Muscle of arm (tissue), 12 donors: ENCODE results near the gene SPINT2. TPM values are rescaled to one million over a fixed set of nuclear protein-coding genes. Genes with fewer than 3 reads are reported as not detected.
A peak's percentile ranks its signal among the peaks of the same experiment; 100 is the strongest.
"Not testable (repeated sequence)": the region's sequence is repeated elsewhere in the genome, so short reads cannot be mapped to it uniquely, and the experiment has no call there.

Source experiments
- DNase-seq: peaks from one replicate; pipeline ENCODE4 v3.0.0-alpha.2; 2013
- polyA plus RNA-seq, 12 donors: library from polyadenylated mRNA; unstranded; fragments of 120-200 nt; gene quantifications; one replicate each; pipeline ENCODE4 v1.2.1, GENCODE V29; 2013; ENCODE audit not compliant: insufficient read length in 12 of 12

SPINT2 gene
- polyA plus RNA-seq, 12 donors: 2.7 to 80.3 (median 4.9) TPM; not detected in 1

DNA sequence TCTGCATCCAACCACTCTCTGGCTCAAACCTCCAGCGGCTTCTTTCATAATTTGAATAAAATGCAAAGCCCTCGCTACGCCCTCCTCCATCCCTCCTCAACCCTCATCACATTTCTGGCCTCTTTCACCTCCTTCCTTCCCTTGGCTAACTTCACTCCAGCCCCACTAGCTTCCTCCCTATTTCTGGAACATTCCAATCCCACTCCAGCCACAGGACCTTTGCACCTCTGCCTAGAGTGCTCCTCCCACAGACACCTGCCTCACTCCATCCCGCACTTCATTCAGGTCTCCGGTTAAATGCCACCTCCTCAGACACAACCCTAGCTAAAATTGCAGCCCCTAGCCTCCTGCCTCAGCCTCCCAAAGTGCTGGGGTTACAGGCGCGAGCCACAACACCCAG is 32.5 kb upstream of the SPINT2 start:
- no peak for DNase-seq

DNA sequence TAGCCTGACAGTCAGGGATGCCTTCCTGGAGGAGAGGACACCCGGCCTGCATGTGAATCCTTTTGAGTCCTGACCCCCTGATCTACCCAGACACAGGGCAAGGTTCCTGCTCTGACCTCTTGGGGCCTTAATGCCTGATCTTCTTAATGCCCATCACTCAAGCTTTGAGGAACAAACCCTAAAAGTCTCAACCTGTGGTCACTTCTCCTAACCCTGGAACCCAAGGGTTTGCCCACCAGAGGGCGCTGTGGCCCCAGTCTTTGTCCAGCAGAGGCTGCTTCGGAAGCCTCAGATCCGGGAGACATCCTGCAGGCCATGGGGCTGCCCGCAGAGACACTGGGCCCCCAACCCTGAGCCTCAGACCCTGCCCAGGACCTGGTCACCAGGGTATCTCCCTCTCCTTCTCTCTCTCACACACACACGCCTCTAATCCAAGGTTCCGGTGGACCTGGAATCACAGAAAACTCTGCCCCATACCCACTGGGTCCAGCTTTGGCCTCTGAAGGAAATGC is 30.6 kb upstream of the SPINT2 start:
- peak; percentile 78 for DNase-seq

DNA sequence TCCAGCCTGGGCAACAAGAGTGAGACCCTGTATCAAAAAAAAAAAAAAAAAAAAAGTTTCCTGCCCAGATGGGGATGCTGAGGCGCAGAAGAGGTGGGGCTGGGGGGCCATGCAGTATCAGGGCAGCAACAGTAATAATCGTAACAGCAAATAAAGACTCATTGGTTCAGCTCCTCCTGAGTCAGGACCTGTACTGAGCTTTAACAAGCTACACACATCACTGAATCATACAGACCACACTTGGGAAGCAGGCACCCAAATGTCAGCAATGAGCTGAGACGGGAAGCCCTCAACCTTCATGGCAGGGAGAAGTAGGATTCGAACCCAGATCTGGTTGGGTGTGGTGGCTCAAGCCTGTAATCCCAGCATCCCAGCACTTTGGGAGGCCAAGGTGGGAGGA is 29.8 kb upstream of the SPINT2 start:
- DNase-seq: no peak

DNA sequence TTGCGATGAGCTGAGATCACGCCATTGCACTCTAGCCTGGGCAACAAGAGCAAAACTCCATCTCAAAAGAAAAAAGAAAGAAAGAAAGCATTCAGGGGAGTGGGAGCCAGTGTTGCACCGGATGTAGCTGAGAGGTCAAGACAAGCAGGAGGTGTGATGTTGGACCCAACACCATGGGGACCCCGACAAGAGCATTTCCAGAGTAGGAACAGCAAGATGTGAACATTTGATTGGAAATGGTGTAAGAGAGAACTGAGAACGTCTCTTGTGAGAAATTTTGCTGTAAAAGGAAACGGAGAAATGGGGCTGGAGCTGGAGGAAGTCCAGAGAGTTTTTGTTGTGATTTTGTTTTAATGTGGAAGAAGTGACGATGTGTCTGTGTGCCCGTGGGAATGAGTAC is 24.6 kb upstream of the SPINT2 start:
- DNase-seq: no peak

DNA sequence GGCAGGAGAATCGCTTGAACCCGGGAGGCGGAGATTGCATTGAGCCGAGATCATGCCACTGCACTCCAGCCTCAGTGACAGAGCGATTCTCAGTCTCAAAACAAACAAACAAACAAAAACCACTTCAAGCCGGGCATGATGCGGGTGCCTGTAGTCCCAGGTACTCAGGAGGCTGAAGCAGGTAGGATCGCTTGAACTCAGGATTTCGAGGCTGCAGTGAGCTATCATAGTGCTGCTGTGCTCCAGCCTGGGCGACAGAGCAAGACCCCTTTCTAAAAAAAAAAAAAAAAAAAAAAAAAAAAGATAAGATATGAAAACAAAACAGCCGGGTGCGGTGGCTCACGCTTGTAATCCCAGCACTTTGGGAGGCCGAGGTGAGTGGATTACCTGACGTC is 21.1 kb upstream of the SPINT2 start:
- no peak for DNase-seq

DNA sequence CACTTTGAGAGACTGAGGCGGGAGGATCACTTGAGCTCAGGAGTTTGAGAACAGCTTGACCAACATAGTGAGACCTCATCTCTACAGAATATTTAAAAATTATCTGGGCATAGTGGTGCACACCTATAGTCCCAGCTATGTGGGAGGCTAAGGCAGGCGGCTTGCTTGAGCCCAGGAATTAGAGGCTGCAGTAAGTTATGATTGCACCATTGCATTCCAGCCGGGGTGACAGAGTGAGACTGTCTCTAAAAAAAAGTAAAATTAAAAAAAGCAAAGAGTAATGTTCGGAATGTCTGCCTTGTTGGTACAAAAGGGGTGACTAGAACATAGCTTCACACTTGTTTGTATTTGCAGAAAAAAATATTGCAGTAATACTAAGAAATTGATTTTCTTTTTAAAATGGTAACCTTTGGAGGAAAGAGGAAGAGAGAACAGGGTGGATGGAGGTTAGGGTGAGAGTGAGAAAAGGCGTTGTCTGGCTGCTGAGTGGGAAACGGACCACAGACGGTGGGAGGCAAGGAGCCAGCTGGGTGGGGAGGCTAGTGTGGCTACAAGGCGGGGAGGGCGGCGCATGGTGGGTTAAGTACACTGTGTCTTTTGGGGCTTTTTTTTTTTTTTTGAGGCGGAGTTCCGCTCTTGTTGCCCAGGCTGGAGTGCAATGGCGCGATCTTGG is 18.4 kb upstream of the SPINT2 start:
- no peak for DNase-seq

DNA sequence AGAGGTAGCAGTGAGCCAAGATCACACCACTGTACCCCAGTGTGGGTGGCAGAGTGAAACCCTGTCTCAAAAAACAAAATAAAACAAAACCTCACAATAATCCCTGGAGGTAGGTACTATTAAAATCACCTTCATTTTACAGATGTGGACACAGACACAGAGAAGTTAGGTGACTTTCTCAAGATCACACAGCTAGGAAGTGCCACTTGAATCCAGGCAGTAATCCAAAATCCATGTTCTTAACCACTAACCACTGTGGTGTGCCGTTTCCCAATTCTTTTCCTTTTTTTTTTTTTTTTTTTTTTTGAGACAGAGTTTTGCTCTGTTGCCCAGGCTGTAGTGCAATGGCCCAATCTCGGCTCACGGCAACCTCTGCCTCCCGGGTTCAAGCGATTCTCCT is 17.2 kb upstream of the SPINT2 start:
- no peak for DNase-seq

DNA sequence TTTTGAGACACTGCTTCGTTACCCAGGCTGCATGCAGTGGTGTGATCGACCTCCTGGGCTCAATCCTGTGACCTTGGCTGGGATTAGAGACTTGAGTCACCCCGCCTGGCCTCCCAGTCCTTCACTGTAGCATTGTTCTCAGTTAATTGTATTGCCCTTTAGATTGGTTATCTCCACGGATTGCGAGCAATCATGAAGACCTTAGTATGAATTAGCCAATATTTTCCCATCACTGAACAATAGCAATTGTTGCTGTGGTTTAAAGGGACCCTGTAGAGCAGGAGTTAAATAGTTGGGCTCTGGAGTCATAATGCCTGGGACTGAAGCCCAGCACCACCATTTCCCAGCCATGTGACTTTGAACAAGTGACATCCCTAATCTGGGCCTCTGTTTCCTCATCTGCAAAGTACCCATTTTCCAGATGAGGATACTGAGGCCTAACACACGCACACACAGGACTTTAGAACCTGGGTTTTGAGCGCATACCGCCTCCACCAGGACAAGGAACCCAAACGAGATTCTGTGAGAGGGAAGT is 16.6 kb upstream of the SPINT2 start:
- DNase-seq: no peak

DNA sequence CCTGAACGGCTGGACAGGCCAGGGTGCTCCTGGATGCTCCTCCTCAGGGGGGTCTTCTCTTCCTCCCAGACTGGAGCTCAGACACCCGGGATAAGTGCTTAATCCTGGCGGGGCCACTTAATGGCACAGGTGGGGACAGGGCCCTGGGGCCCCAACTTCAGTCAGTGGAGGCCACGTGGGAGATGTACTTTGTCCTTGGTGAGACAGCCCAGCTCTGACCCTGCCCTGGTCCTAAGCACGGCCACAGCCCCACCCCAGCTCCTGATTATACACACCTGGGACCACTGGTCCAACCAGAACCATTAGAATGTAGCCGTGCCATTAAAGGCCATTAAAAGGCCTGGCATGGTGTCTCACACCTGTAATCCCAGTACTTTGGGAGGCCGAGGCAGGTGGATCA is 16.0 kb upstream of the SPINT2 start:
- DNase-seq: no peak

DNA sequence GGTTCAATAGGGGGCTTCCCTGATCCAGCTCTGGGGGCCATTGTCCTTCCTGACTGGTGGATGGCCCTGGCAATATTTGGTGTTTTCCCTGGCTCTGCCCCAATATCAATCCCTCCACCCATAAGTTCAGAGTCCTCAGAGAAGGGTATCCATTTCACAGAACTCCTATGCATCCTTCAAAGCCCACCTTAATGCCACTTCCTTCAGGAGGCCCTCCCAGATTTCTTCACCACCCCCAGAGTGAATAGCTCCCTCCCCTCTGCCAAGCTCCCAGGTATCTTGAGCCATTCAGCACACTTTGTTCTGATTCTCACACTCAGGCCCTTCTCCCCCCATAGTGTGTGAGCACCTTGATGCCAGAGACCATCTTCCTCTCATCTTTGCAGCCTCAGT is 13.9 kb upstream of the SPINT2 start:
- no peak for DNase-seq

DNA sequence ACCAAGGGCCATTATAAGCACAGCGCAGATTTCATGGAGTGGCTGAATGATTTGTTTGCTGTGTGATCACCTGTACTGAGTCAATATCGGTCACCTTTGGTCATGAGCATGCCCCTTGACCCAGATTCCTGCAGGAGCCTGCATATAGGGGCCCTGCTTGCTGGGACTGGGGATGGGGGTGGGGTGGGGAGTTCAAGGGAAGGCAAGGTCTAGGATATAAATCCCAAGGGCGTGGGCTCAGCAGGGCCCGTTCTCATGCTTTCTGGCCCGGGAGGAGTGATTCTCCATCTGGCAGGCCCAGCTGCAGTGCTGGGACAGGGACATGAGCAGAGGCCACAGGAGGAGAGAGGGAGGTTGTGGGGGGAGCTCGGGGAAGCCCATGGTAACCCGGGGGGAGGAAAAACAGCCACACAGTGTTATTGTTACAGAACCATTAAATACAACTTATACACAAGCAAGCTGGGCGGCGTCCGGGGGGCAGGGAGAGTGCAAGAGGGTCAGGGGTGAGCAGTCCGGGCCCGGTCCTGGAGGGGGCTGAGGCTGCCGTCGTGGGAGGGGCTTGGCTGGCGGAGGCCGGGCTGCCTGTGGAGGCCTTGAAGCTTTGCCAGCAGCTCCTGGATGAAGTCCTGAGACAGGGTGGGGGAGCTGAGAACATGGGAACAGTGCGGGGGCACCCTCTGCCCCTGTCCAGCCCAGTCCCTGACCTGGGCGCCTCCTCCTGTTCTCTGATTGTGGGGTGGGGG is 13.4 kb upstream of the SPINT2 start:
- peak; percentile 64 for DNase-seq

DNA sequence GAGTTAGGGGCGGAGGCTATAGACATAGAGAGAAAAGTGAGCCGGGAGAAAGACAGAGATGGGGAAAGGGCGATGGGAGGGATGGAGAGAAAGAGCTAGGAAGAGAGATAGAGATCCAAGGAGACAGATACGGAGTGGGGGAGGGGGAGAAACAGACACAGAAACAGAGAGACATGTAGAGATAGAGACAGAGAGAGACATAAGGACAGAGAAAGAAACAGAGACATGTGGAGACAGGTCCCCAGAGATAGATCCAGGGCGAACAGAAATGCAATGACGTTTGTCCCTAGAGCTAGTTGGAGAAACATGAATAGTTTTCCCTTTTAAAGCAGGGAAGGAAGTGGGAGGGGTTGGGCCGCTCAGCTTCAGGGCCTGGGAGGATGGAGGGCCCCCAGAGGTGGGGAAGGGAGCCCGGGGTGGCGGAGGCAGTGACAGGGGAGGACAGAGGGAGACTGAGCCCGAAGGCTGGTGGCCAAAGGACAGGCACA is 12.8 kb upstream of the SPINT2 start:
- no peak for DNase-seq

DNA sequence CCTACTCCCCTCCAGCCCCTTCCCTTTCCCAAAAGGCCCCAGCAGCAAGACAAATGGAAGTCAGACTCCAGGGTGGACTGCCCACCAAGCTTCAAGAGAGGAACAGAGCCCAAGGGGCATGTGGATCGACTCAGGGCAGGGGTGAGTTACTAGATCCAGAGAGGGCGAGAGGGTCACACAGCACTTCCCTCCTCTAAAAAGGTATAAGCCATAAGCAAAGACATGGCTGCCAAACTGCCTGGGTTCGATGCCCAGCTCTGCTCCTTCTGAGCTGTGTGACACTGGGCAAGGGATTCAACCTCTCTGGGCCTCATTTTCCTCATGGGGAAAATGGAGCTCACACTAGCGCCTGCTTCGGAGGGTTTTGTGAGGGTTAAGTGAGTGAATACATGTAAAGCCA is 12.0 kb upstream of the SPINT2 start:
- DNase-seq: no peak

DNA sequence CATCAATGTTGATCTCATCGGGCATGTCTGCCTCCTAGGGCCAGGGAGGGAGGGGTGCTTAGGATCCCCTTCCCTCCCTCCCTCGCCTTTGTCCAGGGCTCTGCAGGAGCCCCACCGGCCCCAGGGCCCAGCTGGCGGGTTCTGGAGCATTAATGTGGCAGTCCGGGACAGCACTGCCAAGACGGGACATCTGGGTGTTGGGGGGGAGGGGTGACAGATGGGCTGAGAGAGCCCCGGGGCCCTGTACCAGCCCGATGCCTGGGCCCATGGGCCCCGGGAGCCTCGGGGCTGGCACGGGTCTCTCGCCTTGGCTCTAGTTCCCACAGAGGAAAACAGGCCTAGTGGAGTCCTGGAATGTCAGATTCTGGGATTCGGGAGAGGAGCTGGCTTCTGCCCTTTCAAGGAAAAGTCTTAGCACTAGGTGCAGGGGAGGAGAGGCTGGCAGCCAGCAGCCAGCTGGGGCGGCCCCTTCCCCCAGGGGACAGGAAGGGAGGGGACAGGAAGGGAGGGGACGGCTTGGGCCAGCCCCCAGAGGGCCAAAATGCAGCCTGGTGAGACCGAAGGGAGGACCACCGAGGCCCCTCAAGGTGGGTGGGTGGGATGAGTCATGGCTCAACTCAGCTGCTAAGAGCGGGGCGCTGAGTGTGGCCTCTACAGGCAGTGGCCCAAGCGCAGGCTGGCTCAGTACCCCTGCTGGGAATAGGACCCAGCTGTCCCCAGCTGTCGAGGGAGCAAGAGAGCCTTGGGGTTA is 11.3 kb upstream of the SPINT2 start:
- no peak for DNase-seq

DNA sequence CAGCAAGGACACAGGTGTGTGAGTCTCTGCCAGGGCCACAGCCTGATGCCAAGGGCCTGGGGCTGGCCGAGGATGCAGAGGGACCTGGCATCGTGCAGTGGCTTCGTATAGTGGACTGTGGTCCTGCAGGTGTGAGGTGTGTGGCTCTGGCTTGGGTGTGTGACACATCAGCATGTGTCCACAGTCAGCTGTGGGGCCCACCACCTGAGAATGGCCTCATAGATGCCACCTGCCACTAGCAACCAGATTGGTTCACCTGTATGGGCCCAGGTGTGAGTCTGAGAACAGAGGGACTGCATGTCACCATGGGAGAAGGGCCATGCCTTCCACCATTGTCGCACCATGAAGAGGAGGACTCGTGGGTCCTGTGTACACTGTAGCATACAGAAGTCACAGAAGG is 10.6 kb upstream of the SPINT2 start:
- no peak for DNase-seq

DNA sequence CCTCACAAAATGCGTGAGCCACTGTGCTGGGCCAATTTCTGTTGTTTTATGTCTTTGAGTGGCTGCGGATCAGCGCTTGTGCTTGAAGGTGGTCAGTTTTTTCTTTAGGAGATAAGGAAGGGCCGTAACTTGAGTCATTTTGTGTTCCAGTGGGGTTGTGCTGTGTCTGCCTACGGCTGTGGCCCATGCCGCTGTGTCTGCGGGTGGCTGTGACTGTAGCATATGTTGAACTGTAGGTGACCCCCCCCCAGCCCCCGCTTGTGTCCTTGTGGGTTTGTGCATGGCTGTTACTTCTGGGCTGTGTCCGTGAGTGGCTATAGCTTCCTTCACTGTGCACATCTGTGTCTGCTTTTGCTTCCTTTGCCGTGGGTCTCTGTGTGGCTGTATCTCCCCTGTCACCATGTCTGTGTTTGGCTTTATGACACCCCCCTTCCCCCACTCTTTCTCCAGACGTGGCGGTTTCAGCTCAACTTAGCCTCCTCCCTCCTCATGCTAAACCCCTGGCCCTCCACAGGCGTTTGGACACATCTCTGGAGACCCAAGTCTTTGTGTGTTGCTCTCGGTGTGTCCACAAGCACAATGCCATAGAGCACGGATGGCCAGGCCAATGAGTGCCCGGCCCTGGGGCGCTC is 8.9 kb upstream of the SPINT2 start:
- no peak for DNase-seq

DNA sequence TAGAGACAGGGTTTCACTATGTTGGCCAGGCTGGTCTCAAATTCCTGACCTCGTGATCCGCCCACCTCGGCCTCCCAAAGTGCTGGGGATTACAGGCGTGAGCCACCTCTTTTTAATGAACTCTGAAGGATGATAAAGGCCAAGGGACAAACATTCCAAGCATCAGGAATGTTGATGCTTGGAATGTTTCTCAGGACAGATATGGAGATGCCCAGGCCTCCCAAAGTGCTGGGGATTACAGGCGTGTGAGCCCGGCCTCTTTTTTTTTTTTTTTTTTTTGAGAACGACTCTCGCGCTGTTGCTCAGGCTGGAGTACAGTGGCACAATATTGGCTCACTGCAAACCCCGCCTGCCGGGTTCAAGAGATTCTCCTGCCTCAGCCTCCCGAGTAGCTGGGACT is 2.4 kb upstream of the SPINT2 start:
- not testable (repeated sequence) for DNase-seq

DNA sequence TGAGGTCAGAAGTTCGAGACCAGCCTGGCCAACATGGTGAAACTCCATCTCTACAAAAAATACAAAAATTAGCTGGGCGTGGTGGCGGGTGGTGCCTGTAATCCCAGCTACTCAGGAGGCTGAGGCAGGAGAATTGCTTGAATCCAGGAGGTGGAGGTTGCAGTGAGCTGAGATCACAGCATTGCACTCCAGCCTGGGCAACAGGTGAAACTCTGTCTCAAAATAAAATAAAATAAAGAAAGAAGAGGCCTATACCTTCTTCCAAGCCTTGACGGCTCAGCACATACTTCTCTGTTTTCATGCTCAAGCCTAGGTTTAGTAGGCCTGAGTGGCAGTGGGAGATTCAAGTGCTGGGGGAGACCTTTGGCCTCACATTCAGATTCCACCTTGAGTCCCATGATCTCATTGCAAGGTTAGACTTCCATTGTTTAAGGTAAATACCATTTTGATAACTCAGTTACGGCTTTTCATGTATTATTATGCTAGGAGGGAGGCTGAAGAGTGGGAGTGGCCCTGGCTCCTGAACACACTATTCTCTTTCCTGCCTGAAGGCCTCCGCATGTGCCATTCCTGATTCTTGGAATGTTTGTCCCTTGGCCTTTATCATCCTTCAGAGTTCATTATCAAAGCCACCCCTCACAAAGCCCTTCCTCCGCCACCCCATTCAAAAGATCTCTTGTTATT is 1.6 kb upstream of the SPINT2 start:
- DNase-seq: no peak

DNA sequence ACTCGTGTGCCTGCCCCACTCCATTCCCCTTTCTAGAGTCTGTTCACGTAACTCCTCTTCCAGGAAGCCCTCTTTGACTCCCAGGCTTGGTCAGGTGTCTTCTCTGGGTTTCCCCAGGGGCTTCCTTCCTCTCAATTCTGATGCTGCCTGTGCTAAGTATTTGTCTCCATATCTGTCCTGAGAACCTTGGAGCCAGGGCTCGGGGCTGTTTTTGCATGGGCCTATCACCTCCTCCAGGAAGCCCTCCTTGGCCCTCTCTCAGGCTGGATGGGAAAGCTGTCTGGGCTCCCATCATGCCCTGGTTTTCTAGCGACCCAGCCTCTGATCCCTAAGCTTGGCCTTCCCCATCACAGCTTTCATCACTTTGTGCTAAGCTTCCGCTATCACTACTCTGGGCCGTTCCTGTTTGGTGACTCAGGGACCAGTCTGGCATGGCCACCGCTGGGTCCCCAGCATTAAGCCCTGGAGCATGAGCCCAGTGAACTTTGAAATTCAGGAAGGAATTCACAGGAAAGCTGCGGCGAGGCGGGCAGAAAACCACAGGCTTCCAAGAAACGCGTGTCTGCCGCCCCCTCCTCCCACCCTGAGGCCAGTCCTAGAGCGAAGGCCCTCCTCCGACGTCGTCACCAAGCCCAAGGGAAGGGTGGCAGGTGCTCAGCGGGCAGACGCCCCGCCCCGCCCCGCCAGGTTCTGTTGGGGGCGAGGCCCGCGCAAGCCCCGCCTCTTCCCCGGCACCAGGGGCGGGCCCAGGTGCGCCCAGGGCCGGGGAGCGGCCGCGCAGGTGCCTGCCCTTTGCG is 486 bp upstream of the SPINT2 start:
- no peak for DNase-seq

DNA sequence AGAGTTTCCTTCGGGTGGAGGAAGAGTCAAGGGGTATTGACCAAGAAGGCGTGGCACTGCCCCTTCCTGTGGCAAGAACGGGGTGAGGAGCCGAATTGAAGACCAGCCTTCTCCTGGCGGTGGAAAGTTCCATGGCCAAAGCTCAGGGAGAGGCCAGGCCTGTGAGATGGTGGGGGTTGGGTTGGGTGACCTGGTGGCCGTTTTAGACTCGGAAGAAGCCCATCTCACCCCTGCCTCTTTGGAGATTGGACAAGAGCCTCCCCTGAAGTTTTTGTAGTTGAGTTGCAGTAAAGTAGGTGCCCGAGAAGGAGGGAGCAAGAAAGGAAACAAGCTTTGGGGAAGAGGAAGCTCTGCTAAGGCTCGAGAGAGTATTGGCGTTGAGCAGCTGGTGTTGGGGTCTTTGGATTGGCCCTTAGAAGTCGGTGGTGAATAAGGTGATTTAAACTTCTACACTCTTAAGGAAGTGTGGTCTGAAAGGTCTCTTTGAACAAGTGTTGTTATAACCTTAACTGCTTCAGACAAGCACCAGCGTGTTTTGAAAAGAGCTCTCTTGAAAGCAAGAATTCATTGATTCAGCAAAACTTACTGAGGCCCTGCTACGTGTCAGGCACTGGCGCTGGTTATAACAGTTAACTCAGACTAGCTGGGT is 964 bp downstream of the SPINT2 start:
- DNase-seq: no peak
